Urinary bladder (tissue), 4 donors: Measurements from ENCODE around the gene CTLA4. TPM values are rescaled to one million over a fixed set of nuclear protein-coding genes. Genes with fewer than 3 reads are reported as not detected.
"Not testable (repeated sequence)": the region's sequence is repeated elsewhere in the genome, so short reads cannot be mapped to it uniquely, and the experiment has no call there.

ENCODE experiments used
- DNase-seq: peaks from one replicate; pipeline ENCODE4 v3.0.0-alpha.2; 2015; ENCODE audit errors: extremely low spot score
- H3K27ac ChIP-seq: one replicate; pipeline ENCODE4 v1.5.1; 2013; ENCODE audit warnings: low read depth, mild to moderate bottlenecking, moderate library complexity
- H3K36me3 ChIP-seq: one replicate; pipeline ENCODE4 v1.6.1; 2013; ENCODE audit warnings: mild to moderate bottlenecking, moderate library complexity; ENCODE audit not compliant: insufficient read depth
- H3K4me1 ChIP-seq: one replicate; pipeline ENCODE4 v1.6.1; 2013; ENCODE audit warnings: mild to moderate bottlenecking, moderate library complexity; ENCODE audit not compliant: insufficient read depth
- H3K4me3 ChIP-seq: one replicate; pipeline ENCODE4 v1.5.1; 2013; ENCODE audit warnings: low read depth, low read length
- WGBS: extraction: QIAGEN DNeasy Blood & Tissue Kit; methylation state at CpG from one replicate; pipeline ENCODE4 v1.1.7; 2013; 5-methylcytosine and 5-hydroxymethylcytosine counted together
- polyA plus RNA-seq: library from polyadenylated mRNA; stranded (reverse); fragments of 200-250 nt; gene quantifications from one replicate; pipeline ENCODE4 v1.2.3, GENCODE V29; 2013
- total RNA-seq: library from RNA; depleted of rRNA; stranded (reverse); fragments of >200 nt; gene quantifications from one replicate; pipeline ENCODE4 v1.2.3, GENCODE V29; 2014
- donor health status: healthy with polysubstance abuse.
- donor health status: healthy.

Gene CTLA4
- total and polyA plus RNA-seq, 2 donors: 0.11 to 0.25 TPM

DNA sequence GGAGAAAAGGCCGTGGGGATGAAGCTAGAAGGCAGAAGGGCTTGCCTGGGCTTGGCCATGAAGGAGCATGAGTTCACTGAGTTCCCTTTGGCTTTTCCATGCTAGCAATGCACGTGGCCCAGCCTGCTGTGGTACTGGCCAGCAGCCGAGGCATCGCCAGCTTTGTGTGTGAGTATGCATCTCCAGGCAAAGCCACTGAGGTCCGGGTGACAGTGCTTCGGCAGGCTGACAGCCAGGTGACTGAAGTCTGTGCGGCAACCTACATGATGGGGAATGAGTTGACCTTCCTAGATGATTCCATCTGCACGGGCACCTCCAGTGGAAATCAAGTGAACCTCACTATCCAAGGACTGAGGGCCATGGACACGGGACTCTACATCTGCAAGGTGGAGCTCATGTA, 2.9 kb downstream of the CTLA4 start:
- no peak overlapping the region for H3K27ac ChIP-seq
- 90% methylated on average over 9 of the region's 9 CpGs for WGBS
- DNase-seq: no peak
- no peak overlapping the region for H3K4me3 ChIP-seq
- H3K4me1 ChIP-seq: no peaks in the 10 kb centered on the region
- H3K36me3 ChIP-seq: no peaks in the 10 kb centered on the region

- WGBS: 85% methylated on average over 2 of the region's 2 CpGs
- H3K4me1 ChIP-seq: no peaks in the 10 kb centered on the region
- H3K36me3 ChIP-seq: no peaks in the 10 kb centered on the region
- no peak for DNase-seq
- H3K4me3 ChIP-seq: no peak overlapping the region
- no peak overlapping the region for H3K27ac ChIP-seq
Measured at GRCh38 chr2:203870941-203871340, 3.4 kb downstream of the CTLA4 start.

- Histone ChIP-seq H3K36me3 (no peaks in the 10 kb centered on the region), H3K27ac (no peak overlapping the region), H3K4me1 (no peaks in the 10 kb centered on the region), H3K4me3 (no peak overlapping the region)
- WGBS: 72% methylated on average over 6 of the region's 6 CpGs
- DNase-seq: no peak
Measured at GRCh38 chr2:203871371-203871983, 3.9 kb downstream of the CTLA4 start.

DNA sequence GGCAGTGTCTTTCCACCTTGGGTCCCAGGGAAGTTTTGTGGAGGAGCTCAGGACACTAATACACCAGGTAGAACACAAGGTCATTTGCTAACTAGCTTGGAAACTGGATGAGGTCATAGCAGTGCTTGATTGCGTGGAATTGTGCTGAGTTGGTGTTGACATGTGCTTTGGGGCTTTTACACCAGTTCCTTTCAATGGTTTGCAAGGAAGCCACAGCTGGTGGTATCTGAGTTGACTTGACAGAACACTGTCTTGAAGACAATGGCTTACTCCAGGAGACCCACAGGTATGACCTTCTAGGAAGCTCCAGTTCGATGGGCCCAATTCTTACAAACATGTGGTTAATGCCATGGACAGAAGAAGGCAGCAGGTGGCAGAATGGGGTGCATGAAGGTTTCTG, 5.9 kb downstream of the CTLA4 start:
- H3K36me3 ChIP-seq: no peaks in the 10 kb centered on the region
- no peaks in the 10 kb centered on the region for H3K4me1 ChIP-seq
- H3K4me3 ChIP-seq: no peak overlapping the region
- no peak for DNase-seq
- WGBS: 91% methylated on average over 2 of the region's 2 CpGs
- H3K27ac ChIP-seq: no peak overlapping the region

GRCh38 chr2:203873921-203874631, 6.5 kb downstream of the CTLA4 start:
- WGBS: 79% methylated on average over 5 of the region's 5 CpGs
- Histone ChIP-seq H3K36me3 (no peaks in the 10 kb centered on the region), H3K27ac (no peak overlapping the region), H3K4me3 (no peak overlapping the region), H3K4me1 (no peaks in the 10 kb centered on the region)
- no peak for DNase-seq

DNA sequence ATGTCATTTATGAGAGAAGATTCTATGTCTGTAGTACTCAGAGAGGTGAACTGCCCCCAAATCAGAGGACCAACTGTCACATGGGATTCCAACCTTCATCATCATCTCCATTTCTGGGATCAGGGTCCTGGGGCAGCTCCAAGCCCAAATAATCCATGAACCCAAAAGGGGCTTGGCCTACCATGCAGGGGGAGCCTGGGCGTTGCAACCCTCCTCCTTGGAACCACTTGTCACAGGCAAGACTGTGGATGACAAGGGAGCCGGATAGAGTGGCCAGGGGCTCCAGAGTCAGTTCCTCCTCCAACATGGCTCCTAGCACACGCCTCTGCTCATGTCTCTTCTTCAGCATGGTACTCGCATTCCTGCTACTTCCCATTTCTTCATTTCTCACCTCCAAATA, 7.9 kb downstream of the CTLA4 start:
- no peak for DNase-seq
- WGBS: 90% methylated on average over 4 of the region's 4 CpGs

DNA sequence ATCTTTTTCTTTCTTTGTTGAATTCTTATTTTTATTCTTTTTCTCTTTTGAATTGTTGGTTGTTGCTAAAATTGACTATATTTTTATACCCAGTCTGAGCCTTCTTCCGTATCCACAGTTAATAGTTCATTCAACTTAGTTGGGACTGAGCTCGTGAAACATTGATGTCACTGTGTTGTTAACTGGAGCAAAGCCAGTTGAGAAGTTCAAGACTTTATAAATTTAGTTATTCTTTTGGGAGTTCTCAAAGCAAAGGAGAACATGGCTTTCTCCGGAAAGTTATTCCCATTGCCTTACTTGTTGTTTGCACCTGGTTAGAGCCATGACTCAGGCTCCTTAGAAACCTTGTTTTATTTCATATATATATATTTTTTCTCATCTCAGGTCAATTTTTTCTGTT, 8.8 kb downstream of the CTLA4 start:
- Histone ChIP-seq H3K36me3 (no peaks in the 10 kb centered on the region), H3K27ac (no peak overlapping the region), H3K4me3 (no peak overlapping the region), H3K4me1 (no peaks in the 10 kb centered on the region)
- WGBS: 77% methylated on average over 3 of the region's 3 CpGs
- DNase-seq: no peak

More for the DNA sequence above, 7.9 kb downstream of the CTLA4 start:
- H3K4me3 ChIP-seq: no peak overlapping the region
- no peak overlapping the region for H3K27ac ChIP-seq
- H3K36me3 ChIP-seq: no peaks in the 10 kb centered on the region
- H3K4me1 ChIP-seq: no peaks in the 10 kb centered on the region

- DNase-seq: no peak
- H3K27ac ChIP-seq: no peak overlapping the region
- no peaks in the 10 kb centered on the region for H3K36me3 ChIP-seq
- 22% methylated on average over 5 of the region's 5 CpGs for WGBS
- no peak overlapping the region for H3K4me3 ChIP-seq
- H3K4me1 ChIP-seq: no peaks in the 10 kb centered on the region
Measured at GRCh38 chr2:203878063-203878462, 10.5 kb downstream of the CTLA4 start.

DNA sequence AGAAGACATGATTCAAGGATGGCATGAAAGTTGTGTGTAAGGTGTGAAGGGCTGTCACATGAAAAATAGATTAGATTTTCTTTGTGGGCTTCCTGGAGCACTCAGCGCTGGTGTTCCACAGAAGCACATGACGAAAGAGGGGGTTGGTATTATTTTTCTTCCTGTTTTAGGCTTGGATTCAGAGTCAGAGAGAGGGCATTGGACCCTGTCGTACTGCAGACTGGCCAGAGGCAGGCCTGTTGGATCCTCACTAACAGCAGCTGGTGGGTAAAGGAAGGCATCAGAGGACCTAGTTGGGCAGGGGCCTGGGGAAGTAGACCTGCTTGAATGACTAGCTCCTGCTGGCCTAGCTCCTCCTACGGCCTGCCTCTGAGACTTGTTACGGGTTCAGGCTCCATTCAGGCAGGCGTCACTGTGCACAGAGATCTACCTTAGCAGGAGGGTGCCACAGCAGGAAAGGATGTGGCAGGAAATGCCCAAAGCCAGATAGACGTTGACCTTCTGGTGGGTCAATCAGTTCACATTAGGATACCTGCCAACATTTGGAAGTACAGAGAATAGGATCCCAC, 13.1 kb downstream of the CTLA4 start:
- DNase-seq: no peak
- WGBS: 90% methylated on average over 7 of the region's 7 CpGs
- Histone ChIP-seq H3K4me3 (no peak overlapping the region), H3K27ac (no peak overlapping the region), H3K4me1 (no peaks in the 10 kb centered on the region), H3K36me3 (no peaks in the 10 kb centered on the region)

DNA sequence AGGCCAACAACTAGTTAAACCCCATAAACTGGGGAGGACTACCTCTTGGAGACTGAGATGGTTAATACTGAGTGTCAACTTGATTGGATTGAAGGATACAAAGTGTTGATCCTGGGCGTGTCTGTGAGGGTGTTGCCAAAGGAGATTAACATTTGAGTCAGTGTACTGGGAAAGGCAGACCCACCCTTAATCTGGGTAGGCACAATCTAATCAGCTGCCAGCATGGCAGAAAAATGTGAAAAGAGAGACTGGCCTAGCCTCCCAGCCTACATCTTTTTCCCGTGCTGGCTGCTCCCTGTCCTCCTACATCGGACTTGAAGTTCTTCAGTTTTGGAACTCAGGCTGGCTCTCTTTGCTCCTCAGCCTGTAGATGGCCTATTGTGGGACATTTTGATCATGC, 13.6 kb downstream of the CTLA4 start:
- DNase-seq, H3K4me1 ChIP-seq, H3K27ac ChIP-seq, H3K4me3 ChIP-seq, H3K36me3 ChIP-seq: not testable (repeated sequence)
- 91% methylated on average over 3 of the region's 3 CpGs for WGBS

DNA sequence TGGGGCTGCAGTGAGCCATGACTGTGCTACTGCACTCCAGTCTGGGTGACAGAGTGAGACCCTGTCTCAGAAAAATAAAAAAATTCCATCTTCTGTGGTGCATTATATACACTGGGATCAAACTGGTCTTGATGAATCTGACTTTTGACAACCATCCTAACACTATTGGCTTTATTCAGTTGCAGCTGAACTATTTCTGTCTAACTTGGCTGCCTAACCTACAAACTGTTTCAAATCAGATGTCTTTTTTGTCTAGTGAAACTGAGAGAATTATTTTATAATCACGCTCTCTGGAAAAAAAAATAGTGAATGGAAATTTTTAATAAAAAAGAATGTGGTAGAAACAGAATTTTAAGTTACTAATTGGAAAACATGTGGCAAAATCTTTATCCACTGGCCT, 15.0 kb downstream of the CTLA4 start:
- no peak overlapping the region for H3K27ac ChIP-seq
- H3K4me3 ChIP-seq: no peak overlapping the region
- DNase-seq: no peak
- H3K36me3 ChIP-seq: no peaks in the 10 kb centered on the region
- 78% methylated on average over 1 of the region's 1 CpG for WGBS
- no peaks in the 10 kb centered on the region for H3K4me1 ChIP-seq

DNA sequence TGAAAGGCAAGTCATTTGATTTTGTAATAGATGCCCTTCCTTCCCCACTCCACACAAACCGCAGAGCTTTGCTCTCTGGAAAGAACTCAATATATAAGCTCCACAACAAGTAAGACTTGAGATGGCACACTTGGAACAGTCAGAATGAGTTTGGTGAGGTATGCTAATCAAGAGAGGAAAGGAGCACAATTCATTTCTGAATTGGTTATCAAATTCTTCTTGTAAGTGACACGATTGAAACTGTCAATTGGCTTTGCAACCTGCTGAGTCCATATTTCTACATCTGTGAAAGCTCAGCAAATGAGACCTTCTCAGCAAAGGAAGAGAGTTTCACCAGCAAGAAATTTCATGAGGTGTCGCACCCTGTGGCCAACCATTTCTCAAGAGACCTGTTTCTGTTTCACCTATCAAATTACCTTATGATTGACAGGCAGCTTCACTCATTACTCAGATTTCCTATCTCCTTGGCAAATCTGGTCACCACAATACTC, 19.1 kb downstream of the CTLA4 start:
- no peaks in the 10 kb centered on the region for H3K4me1 ChIP-seq
- no peak for DNase-seq
- H3K27ac ChIP-seq: no peak overlapping the region
- H3K4me3 ChIP-seq: no peak overlapping the region
- H3K36me3 ChIP-seq: no peaks in the 10 kb centered on the region
- WGBS: 89% methylated on average over 3 of the region's 3 CpGs

GRCh38 chr2:203887677-203888076, 20.1 kb downstream of the CTLA4 start:
- H3K4me1 ChIP-seq: no peaks in the 10 kb centered on the region
- DNase-seq: no peak
- no peaks in the 10 kb centered on the region for H3K36me3 ChIP-seq
- H3K4me3 ChIP-seq: no peak overlapping the region
- H3K27ac ChIP-seq: no peak overlapping the region

DNA sequence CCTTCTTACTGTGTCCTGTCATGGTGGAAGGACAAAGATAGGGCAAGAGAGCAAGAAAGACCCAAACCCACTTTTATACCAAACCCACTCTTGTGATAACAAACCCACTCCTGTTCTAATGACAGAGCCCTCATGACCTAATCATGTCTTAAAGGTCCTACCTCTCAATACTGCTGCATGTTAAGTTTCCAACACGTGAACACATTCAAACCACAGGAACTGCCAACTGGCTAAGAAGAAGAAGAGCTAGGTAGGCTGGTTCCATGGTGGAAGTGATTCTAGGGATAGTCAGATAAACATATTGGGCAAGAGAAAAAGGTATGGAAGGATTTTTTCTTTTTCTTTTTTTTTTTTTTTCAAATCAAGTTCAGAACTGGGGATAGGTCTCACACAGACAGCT, 22.0 kb downstream of the CTLA4 start:
- Histone ChIP-seq H3K4me3 (no peak overlapping the region), H3K4me1 (no peaks in the 10 kb centered on the region), H3K27ac (no peak overlapping the region), H3K36me3 (no peaks in the 10 kb centered on the region)
- DNase-seq: no peak
- 92% methylated on average over 1 of the region's 1 CpG for WGBS
